HG03159 (cell line): ENCODE data around the gene SVBP.

Experiments
- ATAC-seq: cut with Tn5 transposase; IDR thresholded peaks from one replicate; pipeline ENCODE4 v1.9.1; 2021; ENCODE audit warnings: mild to moderate bottlenecking, moderate library complexity; ENCODE audit not compliant: unreplicated experiment

Gene SVBP

GRCh38 chr1:42765832-42766740 is 51.1 kb downstream of the SVBP start:
- ATAC-seq: peak; percentile 24

GRCh38 chr1:42765269-42765668 is 51.9 kb downstream of the SVBP start:
- ATAC-seq: no peak

- ATAC-seq: no peak
Measured at GRCh38 chr1:42762269-42762668, 54.9 kb downstream of the SVBP start.

GRCh38 chr1:42761567-42761966 is 55.6 kb downstream of the SVBP start:
- ATAC-seq: no peak

- ATAC-seq: no peak
Measured at GRCh38 chr1:42759114-42759513, 58.1 kb downstream of the SVBP start.

- no peak for ATAC-seq
Measured at GRCh38 chr1:42758641-42759040, 58.6 kb downstream of the SVBP start.

- no peak for ATAC-seq
Measured at GRCh38 chr1:42757892-42758275, 59.3 kb downstream of the SVBP start.
